Tibial nerve (tissue), 4 donors: ENCODE measurements around the gene MMP1. TPM values are rescaled to one million over a fixed set of nuclear protein-coding genes. Genes with fewer than 3 reads are reported as not detected.
"Not testable (repeated sequence)": the region's sequence is repeated elsewhere in the genome, so short reads cannot be mapped to it uniquely, and the experiment has no call there.

Source experiments
- DNase-seq, 2 donors: peaks; one replicate each; pipeline ENCODE4 v3.0.0-alpha.2; 2019; ENCODE audit warnings: low spot score in 2 of 2
- H3K27ac ChIP-seq, 4 donors: fragments of 200-600 bp; sonication (generic) in 3 of 4; one replicate each; pipeline ENCODE4 v1.5.1; 2017 to 2019; ENCODE audit warnings: mild to moderate bottlenecking in 1 of 4
- H3K27me3 ChIP-seq, 2 donors: fragments of 200-600 bp; sonication (generic) in 1 of 2; one replicate each; pipeline versions ENCODE4 v1.5.1 to v1.6.0; 2017 to 2019
- H3K36me3 ChIP-seq, 3 donors: fragments of 200-600 bp; sonication (generic); one replicate each; pipeline ENCODE4 v1.5.1; 2018 to 2019
- H3K4me1 ChIP-seq, 4 donors: fragments of 200-600 bp; sonication (generic) in 3 of 4; one replicate each; pipeline ENCODE4 v1.5.1; 2017 to 2019
- H3K4me3 ChIP-seq, 4 donors: fragments of 200-600 bp; sonication (generic) in 3 of 4; one replicate each; pipeline ENCODE4 v1.5.1; 2017 to 2019; ENCODE audit warnings: mild to moderate bottlenecking in 1 of 4, moderate library complexity in 1 of 4
- H3K9me3 ChIP-seq, 4 donors: fragments of 200-600 bp; sonication (generic) in 3 of 4; one replicate each; pipeline ENCODE4 v1.5.1; 2017 to 2019
- EP300 ChIP-seq, 2 donors: sonication (generic); formaldehyde crosslinking; IDR thresholded peaks; one replicate each; pipeline ENCODE4 v1.6.1; 2017; ENCODE audit warnings: antibody characterized with exemption in 2 of 2, mild to moderate bottlenecking in 1 of 2
- POLR2A ChIP-seq, 2 donors: fragments of 450-650 bp; IDR thresholded peaks; one replicate each; pipeline ENCODE4 v1.6.1; 2017; ENCODE audit warnings: antibody characterized with exemption in 2 of 2, mild to moderate bottlenecking in 2 of 2, moderate library complexity in 2 of 2
- WGBS, 2 donors: methylation state at CpG; one replicate each; pipeline ENCODE4 v1.1.5; 2018; 5-methylcytosine and 5-hydroxymethylcytosine counted together
- total RNA-seq, 4 donors: library from RNA; depleted of rRNA; stranded (reverse); fragments of >200 nt; gene quantifications; one replicate each; pipeline ENCODE4 v1.1.0, GENCODE V29; 2016
- TF ChIP-seq, protein P1 (sequence below), 5 experiments: fragments of 200-600 bp in 3 of 5; fragments of 450-650 bp in 2 of 5; sonication (generic) in 3 of 5; IDR thresholded peaks; one replicate each; pipeline ENCODE4 v1.5.1; 2016 to 2019; ENCODE audit warnings: antibody characterized with exemption in 5 of 5, mild to moderate bottlenecking in 3 of 5, moderate library complexity in 2 of 5

The MMP1 gene
- total RNA-seq, 4 donors from 2014 or later = not detected

DNA sequence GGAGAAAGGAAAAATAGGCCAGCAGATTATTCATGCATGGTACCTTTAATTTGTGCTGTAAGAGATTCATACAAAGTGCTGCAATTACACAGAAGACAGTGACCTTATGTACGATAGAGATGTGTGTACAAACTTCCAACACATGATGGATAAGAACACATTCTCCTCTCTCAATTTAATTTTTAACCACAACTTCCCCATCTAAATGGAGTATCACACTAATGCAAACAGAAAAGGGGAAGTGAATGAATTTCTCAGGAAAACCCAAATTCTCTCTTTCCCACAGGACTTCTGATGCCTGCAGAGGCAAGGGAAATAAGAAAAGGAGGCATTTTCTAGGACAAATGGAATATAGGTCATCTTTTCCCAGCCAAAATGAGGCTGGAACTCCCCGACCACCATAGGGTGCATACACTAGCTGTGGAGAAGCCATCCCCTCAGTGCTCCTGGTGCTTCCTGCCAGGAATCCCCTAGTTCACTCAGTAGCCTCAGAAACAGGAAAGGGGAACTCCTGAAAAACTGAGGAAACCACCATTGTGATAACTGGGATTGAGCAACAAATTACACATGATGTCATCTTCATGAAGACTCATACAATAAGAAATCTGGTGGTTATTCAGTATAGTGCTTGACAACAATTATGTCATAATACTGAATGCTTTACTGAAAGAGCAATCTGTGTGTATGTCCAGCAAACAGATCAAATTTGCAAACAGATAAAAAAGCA is 40.0 kb downstream of the MMP1 start:
- Histone ChIP-seq H3K27ac (no peak overlapping the region), H3K4me3 (no peak overlapping the region), H3K36me3 (no peaks in the 10 kb centered on the region), H3K27me3 (no peaks in the 10 kb centered on the region), H3K4me1 (peaks cover 0 to 4% (median 0%) of the 10 kb centered on the region in 4 donors), H3K9me3 (no peaks in the 10 kb centered on the region)
- WGBS, 2 donors = 46 to 63% methylated on average over 2 of the region's 2 CpGs
- no peak for DNase-seq
- peak in 1 of 2 donors; percentile 24 for TF ChIP-seq EP300 (IDR thresholded peaks at IDR 0.05)
- TF ChIP-seq POLR2A (IDR thresholded peaks at IDR 0.05) = no peak
- TF ChIP-seq, protein P1, sequence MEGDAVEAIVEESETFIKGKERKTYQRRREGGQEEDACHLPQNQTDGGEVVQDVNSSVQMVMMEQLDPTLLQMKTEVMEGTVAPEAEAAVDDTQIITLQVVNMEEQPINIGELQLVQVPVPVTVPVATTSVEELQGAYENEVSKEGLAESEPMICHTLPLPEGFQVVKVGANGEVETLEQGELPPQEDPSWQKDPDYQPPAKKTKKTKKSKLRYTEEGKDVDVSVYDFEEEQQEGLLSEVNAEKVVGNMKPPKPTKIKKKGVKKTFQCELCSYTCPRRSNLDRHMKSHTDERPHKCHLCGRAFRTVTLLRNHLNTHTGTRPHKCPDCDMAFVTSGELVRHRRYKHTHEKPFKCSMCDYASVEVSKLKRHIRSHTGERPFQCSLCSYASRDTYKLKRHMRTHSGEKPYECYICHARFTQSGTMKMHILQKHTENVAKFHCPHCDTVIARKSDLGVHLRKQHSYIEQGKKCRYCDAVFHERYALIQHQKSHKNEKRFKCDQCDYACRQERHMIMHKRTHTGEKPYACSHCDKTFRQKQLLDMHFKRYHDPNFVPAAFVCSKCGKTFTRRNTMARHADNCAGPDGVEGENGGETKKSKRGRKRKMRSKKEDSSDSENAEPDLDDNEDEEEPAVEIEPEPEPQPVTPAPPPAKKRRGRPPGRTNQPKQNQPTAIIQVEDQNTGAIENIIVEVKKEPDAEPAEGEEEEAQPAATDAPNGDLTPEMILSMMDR (IDR thresholded peaks at IDR 0.05) = no peak

DNA sequence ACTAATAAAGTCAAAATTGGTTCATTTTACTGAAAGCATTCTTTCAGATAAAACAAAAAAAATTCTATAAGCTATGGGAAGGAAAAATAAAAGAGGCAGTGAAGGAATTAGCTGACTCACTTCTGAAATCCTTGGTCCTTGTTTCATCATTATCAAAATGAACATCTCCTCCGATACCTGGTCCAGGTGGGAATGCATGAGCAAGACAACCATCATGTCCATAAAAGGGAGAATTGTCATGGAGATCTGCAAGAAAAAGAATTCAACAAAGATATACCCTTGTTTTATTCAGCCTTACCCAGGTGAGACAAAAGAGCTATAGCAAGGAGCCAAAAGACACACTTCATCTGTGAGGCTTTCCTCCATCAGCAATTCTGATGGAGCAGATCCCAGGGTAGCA is 44.7 kb downstream of the MMP1 start:
- Histone ChIP-seq H3K9me3 (peaks cover 0 to 4% (median under 1%) of the 10 kb centered on the region in 4 donors), H3K27me3 (no peaks in the 10 kb centered on the region), H3K27ac (no peak overlapping the region), H3K4me1 (no peaks in the 10 kb centered on the region), H3K4me3 (no peak overlapping the region), H3K36me3 (no peaks in the 10 kb centered on the region)
- 91 to 100% methylated on average over 1 of the region's 1 CpG for WGBS, 2 donors
- DNase-seq = no peak
- no peak for TF ChIP-seq EP300 (IDR thresholded peaks at IDR 0.05)

DNA sequence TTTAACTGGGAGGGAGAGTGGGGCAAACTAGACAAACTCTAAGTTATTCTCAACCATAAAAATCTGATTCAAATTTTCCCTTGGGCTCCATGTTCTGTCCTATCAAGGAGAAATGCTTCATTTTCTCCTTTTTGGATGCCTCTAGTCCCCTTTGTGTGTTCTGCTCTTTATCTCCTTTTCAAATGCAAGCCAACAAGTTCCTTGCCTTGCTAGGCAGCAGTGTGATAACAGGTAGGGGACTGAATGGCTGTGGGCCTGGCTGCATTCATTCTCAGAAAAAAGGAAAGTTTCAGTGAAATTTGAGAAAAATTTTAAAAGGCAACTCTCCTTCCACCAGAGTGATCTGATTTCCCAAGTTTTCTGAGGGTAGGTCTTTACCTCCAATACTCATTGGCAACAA is 46.3 kb downstream of the MMP1 start:
- H3K9me3 ChIP-seq = peaks cover 0 to 14% (median 2%) of the 10 kb centered on the region in 4 donors

DNA sequence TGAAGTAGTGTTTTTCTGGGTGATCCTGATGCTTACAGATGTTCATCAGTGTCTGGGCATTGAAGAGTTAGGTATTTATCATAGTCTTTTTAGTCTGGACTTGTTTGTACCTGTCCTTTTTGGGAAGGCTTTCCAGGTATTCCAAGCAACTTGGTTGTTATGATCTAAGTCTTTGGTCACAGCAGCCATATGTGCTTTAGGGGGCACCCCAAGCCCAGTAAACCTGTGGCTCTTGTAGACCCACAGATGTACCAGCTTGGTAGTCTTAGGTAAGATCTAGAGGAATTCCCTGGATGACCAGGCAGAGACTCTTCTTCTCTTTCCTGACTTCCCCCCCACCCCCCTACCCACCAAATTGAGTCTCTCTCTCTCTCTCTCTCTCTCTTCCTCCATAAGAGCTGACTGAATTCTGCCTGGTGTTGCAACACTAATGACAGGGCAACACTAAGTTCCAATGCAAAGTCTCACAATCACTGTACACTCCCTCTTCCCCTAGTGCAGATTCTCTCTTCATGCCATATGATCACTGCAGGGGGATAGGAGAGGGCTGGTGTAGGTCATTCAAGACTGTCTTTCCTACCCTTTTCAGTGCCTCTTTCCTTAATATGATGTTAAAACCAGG is 48.7 kb downstream of the MMP1 start:
- no peaks in the 10 kb centered on the region for H3K27me3 ChIP-seq

More for the DNA sequence above, 46.3 kb downstream of the MMP1 start:
- no peak for DNase-seq
- Histone ChIP-seq H3K4me1 (no peaks in the 10 kb centered on the region), H3K4me3 (no peak overlapping the region), H3K36me3 (no peaks in the 10 kb centered on the region), H3K27ac (no peak overlapping the region), H3K27me3 (no peaks in the 10 kb centered on the region)
- TF ChIP-seq POLR2A (IDR thresholded peaks at IDR 0.05) (no peak), EP300 (IDR thresholded peaks at IDR 0.05) (no peak)
- TF ChIP-seq, protein P1 (IDR thresholded peaks at IDR 0.05) = no peak

DNA sequence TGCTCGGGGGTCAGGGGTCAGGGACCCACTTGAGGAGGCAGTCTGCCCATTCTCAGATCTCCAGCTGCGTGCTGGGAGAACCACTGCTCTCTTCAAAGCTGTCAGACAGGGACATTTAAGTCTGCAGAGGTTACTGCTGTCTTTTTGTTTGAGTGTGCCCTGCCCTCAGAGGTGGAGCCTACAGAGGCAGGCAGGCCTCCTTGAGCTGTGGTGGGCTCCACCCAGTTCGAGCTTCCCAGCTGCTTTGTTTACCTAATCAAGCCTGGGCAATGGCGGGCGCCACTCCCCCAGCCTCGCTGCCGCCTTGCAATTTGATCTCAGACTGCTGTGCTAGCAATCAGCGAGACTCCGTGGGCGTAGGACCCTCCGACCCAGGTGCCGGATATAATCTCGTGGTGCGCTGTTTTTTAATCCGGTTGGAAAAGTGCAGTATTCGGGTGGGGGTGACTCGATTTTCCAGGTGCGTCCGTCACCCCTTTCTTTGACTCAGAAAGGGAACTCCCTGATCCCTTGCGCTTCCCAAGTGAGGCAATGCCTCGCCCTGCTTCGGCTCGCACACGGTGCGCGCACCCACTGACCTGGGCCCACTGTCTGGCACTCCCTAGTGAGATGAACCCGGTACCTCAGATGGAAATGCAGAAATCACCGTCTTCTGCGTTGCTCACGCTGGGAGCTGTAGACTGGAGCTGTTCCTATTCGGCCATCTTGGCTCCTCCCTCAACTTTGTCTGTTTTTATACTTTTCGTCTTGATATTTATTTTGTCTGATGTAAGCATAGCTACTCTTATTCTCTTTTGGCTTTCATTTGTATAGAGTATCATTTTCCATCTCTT is 51.0 kb downstream of the MMP1 start:
- not testable (repeated sequence) for H3K4me3 ChIP-seq, DNase-seq, H3K4me1 ChIP-seq, H3K27me3 ChIP-seq, H3K36me3 ChIP-seq, H3K27ac ChIP-seq
- H3K9me3 ChIP-seq = peaks cover 0 to 14% (median 2%) of the 10 kb centered on the region in 4 donors
- 81 to 87% methylated on average over 29 to 32 of the region's 32 CpGs for WGBS, 2 donors

More for the DNA sequence above, 48.7 kb downstream of the MMP1 start:
- H3K27ac ChIP-seq = no peak overlapping the region
- H3K4me3 ChIP-seq = no peak overlapping the region
- no peaks in the 10 kb centered on the region for H3K36me3 ChIP-seq
- no peaks in the 10 kb centered on the region for H3K4me1 ChIP-seq
- no peak for DNase-seq
- peaks cover 0 to 14% (median 2%) of the 10 kb centered on the region in 4 donors for H3K9me3 ChIP-seq
- TF ChIP-seq, protein P1 (IDR thresholded peaks at IDR 0.05) = no peak
- TF ChIP-seq EP300 (IDR thresholded peaks at IDR 0.05) (no peak), POLR2A (IDR thresholded peaks at IDR 0.05) (no peak)

Other genes with a start within 250 kb of the MMP1 start
- not detected for gene MMP20, start 172.8 kb downstream of the MMP1 start, total RNA-seq
- gene MMP27, start 92.4 kb downstream of the MMP1 start, total RNA-seq = under 1 TPM in 1 of 4 donors, not detected in 3; 0.78 TPM
- not detected for gene MMP8, start 73.2 kb downstream of the MMP1 start, total RNA-seq
- gene MMP10, start 17.5 kb downstream of the MMP1 start, total RNA-seq = not detected
- gene MMP3, start 45.4 kb upstream of the MMP1 start, total RNA-seq = 100 to 1,000 TPM in 2 of 4 donors, 10 to 100 TPM in 1, 1 to 10 TPM in 1; 6.1 to 545 (median 85.1) TPM
- not detected for gene MMP12, start 76.8 kb upstream of the MMP1 start, total RNA-seq
- not detected for gene MMP13, start 157.6 kb upstream of the MMP1 start, total RNA-seq